Activated CD8-positive, alpha-beta memory T cell treated with anti-CD3 and anti-CD28 coated beads, Interleukin-2, amount 10 ng/mL, durations not matched to agents 7 days and 5 days (primary cell): Measurements from ENCODE around the gene GATAD2A. TPM values are rescaled to one million over a fixed set of nuclear protein-coding genes. Genes with fewer than 3 reads are reported as not detected.

Experiments
- ATAC-seq: fragments of 150-1000 bp; cut with Tn5 transposase; one replicate; pipeline ENCODE4 v1.10.0; 2021; ENCODE audit warnings: moderate library complexity
- CTCF ChIA-PET: fragments of 350-600 bp; sonication (Branson Sonifier 250); formaldehyde crosslinking; loops from one replicate; lab custom pipeline; 2021; ENCODE audit warnings: antibody characterized with exemption; lab: Charles Lee
- DNase-seq: peaks from one replicate; pipeline ENCODE4 v3.0.0-alpha.2; 2020
- H3K27ac Mint-ChIP-seq: one replicate; pipeline ENCODE4 v1.8.0; 2021; ENCODE audit warnings: mild to moderate bottlenecking, mixed read lengths
- H3K27me3 Mint-ChIP-seq: one replicate; pipeline ENCODE4 v1.8.0; 2021; ENCODE audit warnings: mixed read lengths
- H3K36me3 Mint-ChIP-seq: one replicate; pipeline ENCODE4 v1.8.0; 2021; ENCODE audit warnings: mild to moderate bottlenecking, mixed read lengths
- H3K4me1 Mint-ChIP-seq: one replicate; pipeline ENCODE4 v1.8.0; 2021; ENCODE audit warnings: mixed read lengths
- H3K4me3 Mint-ChIP-seq: one replicate; pipeline ENCODE4 v1.8.0; 2021; ENCODE audit warnings: mild to moderate bottlenecking, moderate library complexity, mixed read lengths
- H3K9me3 Mint-ChIP-seq: one replicate; pipeline ENCODE4 v1.8.0; 2022; ENCODE audit warnings: low read depth, mixed read lengths
- total RNA-seq, 2 experiments: library from RNA; stranded (reverse); gene quantifications; one replicate each; pipeline ENCODE4 v1.2.3, GENCODE V29; 2021

Gene GATAD2A
- total RNA-seq, 2 experiments from 2014 or later: 159 to 161 TPM

DNA sequence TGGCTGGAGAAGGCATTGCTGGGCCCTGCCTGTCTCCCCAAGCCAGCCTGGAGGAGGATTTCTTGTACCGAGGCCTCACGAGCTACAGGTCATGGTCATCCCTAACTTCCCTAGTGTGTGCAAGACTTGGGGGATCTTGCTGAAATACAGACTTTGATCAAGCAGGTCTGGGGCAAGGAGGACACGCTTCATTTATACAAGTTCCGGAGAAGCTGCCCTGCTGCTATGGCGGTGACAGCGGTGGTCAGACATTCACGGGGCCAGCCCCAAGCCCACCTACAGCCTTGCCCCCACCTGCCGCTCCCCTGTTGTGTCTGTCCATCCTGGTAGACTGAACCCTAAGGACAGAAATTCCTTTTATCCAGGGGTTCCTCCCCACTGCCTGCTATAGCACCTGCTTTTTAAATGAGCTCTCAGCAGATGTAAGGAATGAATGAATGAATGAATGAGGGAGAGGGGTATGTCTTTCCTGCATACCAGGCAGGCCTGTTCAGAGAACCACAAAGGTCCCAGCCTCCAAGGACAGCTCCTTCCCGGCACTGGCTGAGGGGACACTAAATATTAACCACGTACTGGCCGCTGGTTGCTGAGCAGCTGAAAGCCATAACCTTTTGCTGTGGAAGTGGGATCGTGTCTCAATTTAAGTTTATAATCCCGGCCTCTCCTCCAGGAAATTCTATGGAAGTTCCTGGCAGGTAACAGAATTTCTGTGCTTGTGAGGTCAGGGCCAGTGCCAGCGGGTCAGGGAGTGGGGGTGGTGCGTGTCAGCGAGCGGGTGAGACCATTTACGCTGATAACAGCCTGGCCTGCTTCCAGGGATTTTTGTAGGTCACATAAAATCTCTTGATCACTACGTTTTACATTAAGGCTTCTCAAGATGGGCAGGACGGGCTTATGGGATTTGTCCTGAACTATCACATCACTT lies 82.7 kb downstream of the GATAD2A start:
- H3K4me3 Mint-ChIP-seq: peak overlapping the region; percentile 43
- peaks cover 7% of the 10 kb centered on the region for H3K36me3 Mint-ChIP-seq
- no peak for DNase-seq
- H3K4me1 Mint-ChIP-seq: peaks cover 46% of the 10 kb centered on the region
- ATAC-seq: no peak
- H3K27me3 Mint-ChIP-seq: no peaks in the 10 kb centered on the region
- no peaks in the 10 kb centered on the region for H3K9me3 Mint-ChIP-seq
- CTCF ChIA-PET: interaction anchor here (0.8 to 5.9 kb wide), 12 partner anchors 12 to 342 kb away, joined by 3 to 145 read pairs (median 11); partner anchors contain the start of genes GATAD2A and NDUFA13
- peak overlapping the region; percentile 95 for H3K27ac Mint-ChIP-seq

- ATAC-seq: peak; percentile 87
- H3K4me1 Mint-ChIP-seq: peaks cover 44% of the 10 kb centered on the region
Observed at GRCh38 chr19:19488875-19489690, 83.6 kb downstream of the GATAD2A start.

GRCh38 chr19:19489804-19490204 lies 84.3 kb downstream of the GATAD2A start:
- Mint-ChIP-seq H3K9me3 (no peaks in the 10 kb centered on the region), H3K4me3 (peak overlapping the region; percentile 43), H3K4me1 (peaks cover 44% of the 10 kb centered on the region), H3K27ac (peak overlapping the region; percentile 95), H3K36me3 (peaks cover 16% of the 10 kb centered on the region), H3K27me3 (no peaks in the 10 kb centered on the region)
- DNase-seq (no peak), ATAC-seq (peak; percentile 6)
- CTCF ChIA-PET: interaction anchor here (0.7 to 5.9 kb wide), 40 partner anchors 14 to 900 kb away, joined by 3 to 145 read pairs (median 6); partner anchors contain the start of genes BORCS8, GATAD2A, NDUFA13 and RFXANK

More at GRCh38 chr19:19488875-19489690, 83.6 kb downstream of the GATAD2A start:
- Mint-ChIP-seq H3K4me3 (peak overlapping the region; percentile 43), H3K27me3 (no peaks in the 10 kb centered on the region), H3K9me3 (no peaks in the 10 kb centered on the region), H3K27ac (peak overlapping the region; percentile 95), H3K36me3 (peaks cover 11% of the 10 kb centered on the region)
- CTCF ChIA-PET: interaction anchor here (0.9 to 5.9 kb wide), 24 partner anchors 13 to 343 kb away, joined by 3 to 145 read pairs (median 10); partner anchors contain the start of genes GATAD2A and NDUFA13
- DNase-seq: peak; percentile 99

GRCh38 chr19:19490214-19490968 lies 84.9 kb downstream of the GATAD2A start:
- ATAC-seq (peak; percentile 16), DNase-seq (peak; percentile 89)
- Mint-ChIP-seq H3K36me3 (peaks cover 19% of the 10 kb centered on the region), H3K27me3 (no peaks in the 10 kb centered on the region), H3K4me3 (no peak overlapping the region), H3K9me3 (no peaks in the 10 kb centered on the region), H3K27ac (peak overlapping the region; percentile 95), H3K4me1 (peaks cover 39% of the 10 kb centered on the region)
- CTCF ChIA-PET: interaction anchor here (0.7 to 5.9 kb wide), 44 partner anchors 14 to 901 kb away, joined by 3 to 145 read pairs (median 6); partner anchors contain the start of genes BORCS8, GATAD2A, NDUFA13 and RFXANK

DNA sequence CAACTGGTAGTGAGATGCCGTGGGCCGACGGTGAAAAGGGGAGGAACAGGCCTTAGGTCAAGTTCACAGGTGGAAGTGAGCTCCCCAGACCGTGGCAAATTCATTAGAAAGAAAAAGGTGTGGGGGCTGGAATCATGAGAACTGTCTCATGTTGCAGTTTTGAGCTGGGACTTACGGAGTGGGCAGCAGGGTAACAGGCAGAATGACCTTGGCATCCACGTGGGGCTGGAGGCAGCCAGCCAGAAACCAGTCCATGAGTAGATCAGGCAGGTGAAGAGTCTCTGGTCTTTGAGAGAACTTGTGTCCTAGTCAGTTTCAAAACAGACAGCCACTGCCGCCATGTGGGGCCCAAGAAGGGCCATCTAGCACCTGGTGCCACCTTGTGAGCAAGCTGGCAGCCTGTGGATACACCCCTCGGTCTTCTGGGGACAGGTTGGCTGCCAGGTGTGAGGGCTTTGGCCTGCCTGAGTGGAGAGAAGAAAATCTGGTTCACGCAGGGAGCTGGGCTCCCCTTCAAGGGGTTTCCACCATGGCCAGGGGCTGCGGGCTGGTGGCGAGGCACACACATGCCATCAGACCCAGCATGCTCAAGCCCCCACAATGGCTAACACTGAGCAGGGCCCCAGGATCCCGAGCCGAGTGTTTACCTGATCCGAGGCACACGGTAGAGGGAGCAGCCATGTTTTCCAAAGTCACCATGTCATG lies 86.0 kb downstream of the GATAD2A start:
- no peak overlapping the region for H3K4me3 Mint-ChIP-seq
- H3K4me1 Mint-ChIP-seq: peaks cover 38% of the 10 kb centered on the region
- CTCF ChIA-PET: interaction anchor here (0.9 to 5.9 kb wide), 26 partner anchors 15 to 346 kb away, joined by 3 to 145 read pairs (median 10); partner anchors contain the start of gene GATAD2A
- H3K27me3 Mint-ChIP-seq: no peaks in the 10 kb centered on the region
- no peaks in the 10 kb centered on the region for H3K9me3 Mint-ChIP-seq
- H3K36me3 Mint-ChIP-seq: peaks cover 27% of the 10 kb centered on the region
- ATAC-seq (no peak), DNase-seq (no peak)
- H3K27ac Mint-ChIP-seq: no peak overlapping the region

DNA sequence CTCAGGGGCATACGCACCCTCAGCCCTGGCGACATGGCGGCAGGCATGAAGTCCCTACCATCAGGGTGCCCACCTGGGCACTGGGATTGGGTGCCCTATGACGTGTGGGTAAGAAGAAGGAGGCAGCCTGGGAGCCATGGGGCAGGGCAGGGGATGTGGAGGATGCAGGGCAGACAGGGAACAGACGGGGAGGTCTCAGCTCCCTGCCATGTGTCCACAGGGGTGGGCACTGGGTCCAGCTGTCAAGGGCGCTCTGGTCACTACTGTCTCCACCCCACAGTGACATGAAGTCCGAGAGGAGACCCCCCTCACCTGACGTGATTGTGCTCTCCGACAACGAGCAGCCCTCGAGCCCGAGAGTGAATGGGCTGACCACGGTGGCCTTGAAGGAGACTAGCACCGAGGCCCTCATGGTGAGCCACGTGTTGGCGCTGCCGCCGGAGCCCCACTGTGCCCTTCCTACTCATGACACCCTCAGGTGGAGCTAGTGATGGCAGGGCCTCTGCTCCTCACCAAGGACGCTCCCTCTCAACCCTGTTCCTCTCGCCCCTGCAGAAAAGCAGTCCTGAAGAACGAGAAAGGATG lies 86.6 kb downstream of the GATAD2A start:
- no peak overlapping the region for H3K27ac Mint-ChIP-seq
- H3K4me3 Mint-ChIP-seq: no peak overlapping the region
- no peak for ATAC-seq
- no peak for DNase-seq
- peaks cover 31% of the 10 kb centered on the region for H3K36me3 Mint-ChIP-seq
- H3K27me3 Mint-ChIP-seq: no peaks in the 10 kb centered on the region
- no peaks in the 10 kb centered on the region for H3K9me3 Mint-ChIP-seq
- CTCF ChIA-PET: interaction anchor here (0.6 to 5.9 kb wide), 8 partner anchors 34 to 318 kb away, joined by 3 to 145 read pairs (median 8); partner anchors contain the start of gene GATAD2A
- H3K4me1 Mint-ChIP-seq: peaks cover 35% of the 10 kb centered on the region

DNA sequence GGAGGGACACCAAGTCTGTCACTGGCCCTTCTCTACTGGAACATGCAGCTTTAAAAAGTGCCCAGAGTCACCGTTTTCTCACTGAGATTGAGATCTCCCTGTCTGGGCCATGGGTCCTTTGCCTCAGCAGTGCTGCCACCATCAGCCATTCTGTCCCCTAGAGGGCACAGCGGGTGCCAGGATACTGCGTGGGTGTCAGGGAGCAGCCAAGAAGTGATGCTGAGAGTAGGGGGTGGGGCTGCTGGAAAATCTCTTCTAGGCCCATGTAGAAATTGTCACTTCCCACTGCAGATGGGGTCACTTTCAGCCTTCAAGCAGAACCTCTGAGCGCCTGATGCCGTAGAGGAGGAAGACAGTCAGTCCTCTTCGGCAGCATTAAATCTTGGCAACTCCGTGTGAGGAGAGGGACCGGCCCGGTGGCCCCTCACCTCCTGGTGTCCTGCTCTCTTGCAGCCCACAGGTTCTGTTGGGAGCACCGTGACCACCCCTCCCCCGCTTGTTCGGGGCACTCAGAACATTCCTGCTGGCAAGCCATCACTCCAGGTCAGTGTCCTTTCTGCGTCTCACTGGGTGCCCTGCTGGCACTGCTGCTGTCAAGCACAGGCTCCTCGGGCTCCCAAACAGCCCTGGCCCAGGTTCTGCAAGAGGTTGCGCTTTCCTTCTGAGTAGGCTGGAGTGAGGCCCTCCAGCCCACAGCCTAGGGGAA lies 88.5 kb downstream of the GATAD2A start:
- Mint-ChIP-seq H3K27me3 (no peaks in the 10 kb centered on the region), H3K9me3 (no peaks in the 10 kb centered on the region), H3K4me3 (no peak overlapping the region), H3K4me1 (peaks cover 18% of the 10 kb centered on the region), H3K27ac (peak overlapping the region; percentile 46), H3K36me3 (peaks cover 37% of the 10 kb centered on the region)
- ATAC-seq (no peak), DNase-seq (no peak)
- CTCF ChIA-PET: interaction anchor here (2.0 kb wide), 1 partner anchor 121 kb away, joined by 7 read pairs; no protein-coding TSS in a partner anchor

- H3K27ac Mint-ChIP-seq: no peak overlapping the region
- CTCF ChIA-PET: no interaction called here
Observed at GRCh38 chr19:19495614-19496603, 90.4 kb downstream of the GATAD2A start.

DNA sequence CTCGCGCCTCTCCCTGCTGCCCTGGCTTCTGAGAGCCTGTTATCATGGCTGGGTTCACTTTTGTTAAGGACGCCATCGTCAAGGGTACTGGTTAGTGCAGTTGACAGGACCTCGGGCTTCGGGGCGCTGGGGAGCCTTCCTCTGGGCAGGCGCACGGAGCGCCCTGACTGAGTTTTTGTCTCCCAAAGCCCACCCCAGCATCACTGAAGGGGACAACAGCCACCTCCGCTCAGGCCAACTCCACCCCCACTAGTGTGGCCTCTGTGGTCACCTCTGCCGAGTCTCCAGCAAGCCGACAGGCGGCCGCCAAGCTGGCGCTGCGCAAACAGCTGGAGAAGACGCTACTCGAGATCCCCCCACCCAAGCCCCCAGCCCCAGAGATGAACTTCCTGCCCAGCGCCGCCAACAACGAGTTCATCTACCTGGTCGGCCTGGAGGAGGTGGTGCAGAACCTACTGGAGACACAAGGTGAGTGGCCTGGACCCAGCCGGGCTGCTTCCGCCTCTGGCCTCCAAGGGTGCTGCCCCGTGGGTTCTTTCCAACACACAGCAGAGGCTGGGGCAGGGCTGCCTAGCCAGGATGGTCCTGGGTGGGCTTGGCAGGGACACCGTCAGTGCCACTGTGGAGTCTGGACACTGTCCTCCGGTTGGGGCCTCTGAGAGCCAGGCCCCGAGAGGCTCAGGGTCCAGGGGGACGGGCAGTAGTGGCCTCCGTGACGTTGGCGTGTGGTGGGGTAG lies 92.9 kb downstream of the GATAD2A start:
- Mint-ChIP-seq H3K4me3 (no peak overlapping the region), H3K9me3 (no peaks in the 10 kb centered on the region), H3K36me3 (peaks cover 50% of the 10 kb centered on the region), H3K4me1 (peaks cover 2% of the 10 kb centered on the region), H3K27ac (no peak overlapping the region), H3K27me3 (no peaks in the 10 kb centered on the region)
- ATAC-seq (no peak), DNase-seq (no peak)
- CTCF ChIA-PET: no interaction called here

More at GRCh38 chr19:19495614-19496603, 90.4 kb downstream of the GATAD2A start:
- Mint-ChIP-seq H3K4me3 (no peak overlapping the region), H3K9me3 (no peaks in the 10 kb centered on the region), H3K36me3 (peaks cover 34% of the 10 kb centered on the region), H3K4me1 (peaks cover 2% of the 10 kb centered on the region), H3K27me3 (no peaks in the 10 kb centered on the region)
- no peak for DNase-seq
- ATAC-seq: no peak
